SK-N-SH (cell line): ENCODE results near the gene SMURF1. TPM values are rescaled to one million over a fixed set of nuclear protein-coding genes. Genes with fewer than 3 reads are reported as not detected.

Source experiments
- CTCF ChIA-PET: fragments of 300-600, 350-600 bp; formaldehyde crosslinking; extraction: SDS; loops from one replicate; lab custom pipeline; 2021; lab: Yijun Ruan, JAX
- POLR2A ChIA-PET: fragments of 350-600 bp; sonication (Branson Sonifier 250); formaldehyde crosslinking; extraction: SDS; loops from one replicate; lab custom pipeline; 2020; ENCODE audit warnings: antibody characterized with exemption, inconsistent platforms; lab: Yijun Ruan, JAX
- DNase-seq: peaks from one replicate; pipeline ENCODE4 v3.0.0; 2012
- H2AFZ ChIP-seq: fragments of 200-600 bp; sonication (generic); 2 replicates; pipeline ENCODE4 v1.8.1; 2016; ENCODE audit warnings: antibody characterized with exemption, mild to moderate bottlenecking, low read depth
- H3F3A ChIP-seq: fragments of 200-600 bp; sonication (generic); replicated peaks from 2 replicates; pipeline ENCODE3; 2016; ENCODE audit warnings: antibody characterized with exemption, mild to moderate bottlenecking; ENCODE audit not compliant: insufficient read depth
- H3K27ac ChIP-seq, 2 experiments: fragments of 200-500 bp in 1 of 2; fragments of 200-600 bp in 1 of 2; sonication (Bioruptor generic) in 1 of 2; sonication (generic), shearing (Covaris generic) in 1 of 2; 2 replicates each; pipeline versions ENCODE4 v1.5.1 to v1.6.1; 2014 to 2016; ENCODE audit warnings: low read depth in 2 of 2, inconsistent platforms in 1 of 2, low read length in 1 of 2, mild to moderate bottlenecking in 1 of 2, mixed read lengths in 1 of 2
- H3K27me3 ChIP-seq: fragments of 200-600 bp; sonication (generic), shearing (Covaris generic); 2 replicates; pipeline ENCODE4 v1.6.1; 2016; ENCODE audit warnings: mixed run types; ENCODE audit not compliant: insufficient read depth
- H3K36me3 ChIP-seq, 2 experiments: fragments of 200-500 bp in 1 of 2; fragments of 200-600 bp in 1 of 2; sonication (Bioruptor generic) in 1 of 2; sonication (generic) in 1 of 2; replicated peaks in 1 of 2; 2 replicates each; pipeline versions ENCODE3 to v1.5.1; 2014 to 2016; ENCODE audit warnings: low read length in 1 of 2, mild to moderate bottlenecking in 1 of 2; ENCODE audit not compliant: insufficient read depth in 2 of 2, control insufficient read depth in 1 of 2
- H3K4me1 ChIP-seq, 2 experiments: fragments of 200-500 bp in 1 of 2; fragments of 200-600 bp in 1 of 2; sonication (Bioruptor generic) in 1 of 2; sonication (generic), shearing (Covaris generic) in 1 of 2; 2 replicates each; pipeline versions ENCODE4 v1.5.1 to v1.6.1; 2014 to 2016; ENCODE audit warnings: low read depth in 1 of 2, low read length in 1 of 2, mixed run types in 1 of 2; ENCODE audit not compliant: insufficient read depth in 2 of 2, control insufficient read depth in 1 of 2
- H3K4me2 ChIP-seq: fragments of 200-600 bp; sonication (generic), shearing (Covaris generic); 2 replicates; pipeline ENCODE4 v1.6.1; 2017; ENCODE audit warnings: mixed run types
- H3K4me3 ChIP-seq, 2 experiments: fragments of 200-500 bp in 1 of 2; fragments of 200-600 bp in 1 of 2; sonication (Bioruptor generic) in 1 of 2; sonication (generic), shearing (Covaris generic) in 1 of 2; 2 replicates each; pipeline versions ENCODE4 v1.5.1 to v1.8.1; 2014 to 2016; ENCODE audit warnings: low read depth in 2 of 2, inconsistent platforms in 1 of 2, low read length in 1 of 2, mild to moderate bottlenecking in 1 of 2, mixed read lengths in 1 of 2, moderate library complexity in 1 of 2
- H3K79me2 ChIP-seq: fragments of 200-600 bp; sonication (generic); 2 replicates; pipeline ENCODE4 v1.8.1; 2017; ENCODE audit warnings: mild to moderate bottlenecking; ENCODE audit not compliant: insufficient read depth
- H3K9ac ChIP-seq: fragments of 200-600 bp; sonication (generic); 2 replicates; pipeline ENCODE4 v1.6.1; 2017; ENCODE audit warnings: mixed run types
- H3K9me2 ChIP-seq: fragments of 200-600 bp; sonication (generic); 2 replicates; pipeline ENCODE4 v1.6.1; 2017; ENCODE audit warnings: mixed run types
- H3K9me3 ChIP-seq: fragments of 200-600 bp; sonication (generic); 2 replicates; pipeline ENCODE4 v1.6.1; 2017; ENCODE audit warnings: mixed run types, mild to moderate bottlenecking, moderate library complexity
- H4K20me1 ChIP-seq: fragments of 200-600 bp; sonication (generic); 2 replicates; pipeline ENCODE4 v1.6.1; 2017; ENCODE audit warnings: mild to moderate bottlenecking, mixed run types; ENCODE audit not compliant: insufficient read depth
- ELF1 ChIP-seq: IDR thresholded peaks from 2 replicates; pipeline ENCODE4 v1.4.0; 2012
- FOXJ3 ChIP-seq: sonication (generic); formaldehyde crosslinking; IDR thresholded peaks from 2 replicates; pipeline ENCODE4 v1.5.1; 2020; ENCODE audit warnings: mild to moderate bottlenecking, missing genetic modification reagents
- FOXM1 ChIP-seq: IDR thresholded peaks from 2 replicates; pipeline ENCODE4 v1.4.0; 2012; ENCODE audit warnings: low read depth, mild to moderate bottlenecking
- GABPA ChIP-seq: IDR thresholded peaks from 2 replicates; pipeline ENCODE4 v1.4.0; 2012; ENCODE audit warnings: low read depth, mild to moderate bottlenecking
- GATA2 ChIP-seq: sonication (generic); formaldehyde crosslinking; IDR thresholded peaks from 2 replicates; pipeline ENCODE4 v1.5.0; 2020; ENCODE audit warnings: mild to moderate bottlenecking, missing genetic modification reagents
- JUND ChIP-seq: IDR thresholded peaks from 2 replicates; pipeline ENCODE4 v1.4.0; 2012
- MAX ChIP-seq: IDR thresholded peaks from 2 replicates; pipeline ENCODE4 v1.4.0; 2012; ENCODE audit warnings: low read depth
- MEF2A ChIP-seq: IDR thresholded peaks from 2 replicates; pipeline ENCODE4 v1.4.0; 2012; ENCODE audit warnings: low read depth, borderline replicate concordance
- MXI1 ChIP-seq: IDR thresholded peaks from 2 replicates; pipeline ENCODE4 v1.6.1; 2012; ENCODE audit warnings: mild to moderate bottlenecking, low read depth, low read length, improper control_type of control experiment
- NRF1 ChIP-seq: IDR thresholded peaks from 2 replicates; pipeline ENCODE4 v1.6.1; 2012; ENCODE audit warnings: low read depth, mild to moderate bottlenecking, low read length
- PBX3 ChIP-seq: IDR thresholded peaks from 2 replicates; pipeline ENCODE4; 2012
- RCOR1 ChIP-seq: fragments of 150-350 bp; IDR thresholded peaks from 2 replicates; pipeline ENCODE4 v1.6.1; 2017; ENCODE audit warnings: antibody characterized with exemption, low read length
- REST ChIP-seq: IDR thresholded peaks from 2 replicates; pipeline ENCODE4 v1.6.1; 2012; ENCODE audit warnings: mild to moderate bottlenecking, low read depth, low read length, moderate library complexity
- RFX5 ChIP-seq: IDR thresholded peaks from 2 replicates; pipeline ENCODE4 v1.6.1; 2012; ENCODE audit warnings: mild to moderate bottlenecking, improper control_type of control experiment, low read length
- RXRA ChIP-seq: IDR thresholded peaks from 2 replicates; pipeline ENCODE4 v1.4.0; 2012; ENCODE audit warnings: low read depth, mild to moderate bottlenecking, borderline replicate concordance
- SIN3A ChIP-seq: IDR thresholded peaks from 2 replicates; pipeline ENCODE4 v1.6.1; 2012; ENCODE audit warnings: low read depth, mild to moderate bottlenecking, low read length, moderate library complexity, borderline replicate concordance
- SMC3 ChIP-seq: IDR thresholded peaks from 2 replicates; pipeline ENCODE4 v1.6.1; 2012; ENCODE audit warnings: low read depth, low read length, improper control_type of control experiment
- TAF1 ChIP-seq: IDR thresholded peaks from 2 replicates; pipeline ENCODE4 v1.6.1; 2012; ENCODE audit warnings: low read depth, mild to moderate bottlenecking, low read length, moderate library complexity, borderline replicate concordance
- TCF12 ChIP-seq: IDR thresholded peaks from 2 replicates; pipeline ENCODE4 v1.4.0; 2012
- TEAD4 ChIP-seq: IDR thresholded peaks from 2 replicates; pipeline ENCODE4 v1.4.0; 2012; ENCODE audit warnings: mild to moderate bottlenecking, borderline replicate concordance; ENCODE audit not compliant: insufficient read depth
- USF1 ChIP-seq: IDR thresholded peaks from 2 replicates; pipeline ENCODE4 v1.4.0; 2012; ENCODE audit warnings: low read depth, borderline replicate concordance
- YY1 ChIP-seq: IDR thresholded peaks from 2 replicates; pipeline ENCODE4 v1.4.0; 2012; ENCODE audit warnings: low read depth, mild to moderate bottlenecking
- ZBTB33 ChIP-seq: IDR thresholded peaks from 2 replicates; pipeline ENCODE4 v1.4.0; 2012; ENCODE audit warnings: low read depth, borderline replicate concordance
- WGBS: methylation state at CpG from one replicate; pipeline ENCODE4 v1.1.6; 2017; ENCODE audit warnings: low lambda C conversion rate; 5-methylcytosine and 5-hydroxymethylcytosine counted together
- polyA plus RNA-seq, 3 experiments: library from polyadenylated mRNA; depleted of rRNA; stranded (reverse); fragments of >200 nt; gene quantifications; 2 replicates each; pipeline ENCODE4 v1.2.3, GENCODE V29; 2012
- TF ChIP-seq, protein P1 (sequence below): fragments of 150-350 bp; IDR thresholded peaks from 2 replicates; pipeline ENCODE4 v1.6.1; 2017; ENCODE audit warnings: antibody characterized with exemption, low read length, low read depth, borderline replicate concordance

Gene SMURF1
- polyA plus RNA-seq, 1 of the 3 experiments (the other 2 are of a cell fraction), result 12.9 TPM

DNA sequence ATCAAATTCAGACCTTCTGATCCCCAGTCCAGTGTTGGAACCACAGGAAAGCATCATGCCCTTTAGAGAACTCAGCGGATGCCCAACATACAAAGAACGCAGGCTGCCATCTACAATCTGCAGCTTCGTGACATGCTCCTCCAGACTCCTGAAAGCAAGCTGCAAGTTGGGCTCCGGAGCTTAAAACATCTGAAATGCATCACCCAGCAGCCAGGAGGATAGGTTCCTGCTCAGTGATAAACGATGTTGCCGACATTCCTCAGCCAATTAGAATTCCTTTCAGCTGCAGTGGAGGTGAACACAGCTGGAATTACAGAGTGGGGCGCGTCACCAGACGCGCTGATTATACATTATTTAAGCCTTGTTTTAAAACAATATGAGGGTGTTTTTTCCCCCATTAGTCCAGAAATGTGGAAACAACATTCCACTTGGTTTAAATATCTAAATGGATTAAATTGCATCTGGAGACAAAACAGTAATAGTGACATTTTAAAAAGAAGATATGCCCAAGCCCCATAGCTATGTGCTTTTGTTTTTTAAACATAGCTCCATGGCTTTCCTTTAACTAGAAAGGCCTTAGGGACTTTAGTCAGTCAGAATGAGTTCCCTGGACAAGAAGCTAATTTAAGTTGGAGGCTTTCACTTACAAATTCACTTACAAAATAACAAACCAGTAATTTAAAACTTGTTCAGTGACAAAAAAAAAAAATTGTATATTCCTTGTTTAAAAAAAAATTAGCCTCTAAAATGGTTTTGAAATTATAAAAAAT is 6.3 kb downstream of the SMURF1 start:
- H3K79me2 ChIP-seq, result peaks cover 99% of the 10 kb centered on the region
- peak; percentile 63 for DNase-seq
- peaks cover 46% of the 10 kb centered on the region for H3F3A ChIP-seq
- H4K20me1 ChIP-seq, result peaks cover 96% of the 10 kb centered on the region
- H2AFZ ChIP-seq, result no peak overlapping the region
- peak overlapping the region; percentile 53 to 71 for H3K27ac ChIP-seq
- H3K27me3 ChIP-seq, result no peaks in the 10 kb centered on the region
- no peaks in the 10 kb centered on the region for H3K9me2 ChIP-seq
- peak overlapping the region; percentile 80 for H3K4me2 ChIP-seq
- H3K36me3 ChIP-seq, result peaks cover 5 to 9% of the 10 kb centered on the region in 2 experiments
- peaks cover 27 to 34% of the 10 kb centered on the region in 2 experiments for H3K4me1 ChIP-seq
- POLR2A ChIA-PET, result interaction anchor here (0.9 to 1.5 kb wide), 2 partner anchors 8 to 187 kb away, joined by 3 to 5 read pairs; no protein-coding TSS in a partner anchor
- no peaks in the 10 kb centered on the region for H3K9me3 ChIP-seq
- peak overlapping the region; percentile 21; the same call in 1 of the 2 replicates for H3K9ac ChIP-seq
- 14% methylated on average over 10 of the region's 10 CpGs for WGBS
- CTCF ChIA-PET, result interaction anchor here (1.0 to 1.3 kb wide), 4 partner anchors 28 to 175 kb away, joined by 3 to 5 read pairs (median 4); no protein-coding TSS in a partner anchor
- H3K4me3 ChIP-seq, result peak overlapping the region; percentile 36 to 51
- TF ChIP-seq MXI1 (peak; percentile 43; the same call in 1 of the 2 replicates), PBX3 (peak; percentile 79), RXRA (no peak), GATA2 (CRISPR knock-in tag) (0 out of 2 replicates have a peak, but pooled peaks have one; percentile 15), FOXJ3 (CRISPR knock-in tag) (no peak), YY1 (no peak), TEAD4 (peak; percentile 73), JUND (0 out of 2 replicates have a peak, but pooled peaks have one; percentile 18), NRF1 (no peak; the same call in 1 of the 2 replicates), MAX (peak; percentile 49; the same call in 1 of the 2 replicates), ZBTB33 (no peak), SIN3A (peak; percentile 63; the same call in 1 of the 2 replicates), FOXM1 (no peak), SMC3 (no peak), RFX5 (peak; percentile 86), REST (0 out of 2 replicates have a peak, but pooled peaks have one; percentile 38), GABPA (no peak), RCOR1 (peak; percentile 83; the same call in 1 of the 2 replicates), TAF1 (no peak), TCF12 (peak; percentile 82), MEF2A (no peak), USF1 (no peak), ELF1 (no peak)
- TF ChIP-seq, protein P1, sequence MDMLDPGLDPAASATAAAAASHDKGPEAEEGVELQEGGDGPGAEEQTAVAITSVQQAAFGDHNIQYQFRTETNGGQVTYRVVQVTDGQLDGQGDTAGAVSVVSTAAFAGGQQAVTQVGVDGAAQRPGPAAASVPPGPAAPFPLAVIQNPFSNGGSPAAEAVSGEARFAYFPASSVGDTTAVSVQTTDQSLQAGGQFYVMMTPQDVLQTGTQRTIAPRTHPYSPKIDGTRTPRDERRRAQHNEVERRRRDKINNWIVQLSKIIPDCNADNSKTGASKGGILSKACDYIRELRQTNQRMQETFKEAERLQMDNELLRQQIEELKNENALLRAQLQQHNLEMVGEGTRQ, result no peak
